IMR-90 (cell line): Measurements from ENCODE around the gene FNDC3B. TPM values are rescaled to one million over a fixed set of nuclear protein-coding genes. Genes with fewer than 3 reads are reported as not detected.

Source experiments
- ATAC-seq: fragments of 200-7000 bp; cut with Tn5 transposase; 2 replicates; pipeline ENCODE4 v1.9.1; 2020; ENCODE audit warnings: low read depth, mild to moderate bottlenecking, moderate library complexity
- BruUV-seq: library from RNA; stranded (reverse); fragments of 400-500 nt; replicated peaks from 2 replicates; lab custom pipeline; 2021; lab: Mats Ljungman, UMichigan
- CTCF ChIA-PET: fragments of 300-600 bp; formaldehyde crosslinking; extraction: SDS; loops from one replicate; lab custom pipeline; 2021; ENCODE audit warnings: antibody characterized with exemption; lab: Yijun Ruan, JAX
- POLR2A ChIA-PET: fragments of 300-600 bp; sonication (Branson Sonifier 250); formaldehyde crosslinking; loops from one replicate; lab custom pipeline; 2022; ENCODE audit warnings: antibody characterized with exemption; ENCODE audit not compliant: unreplicated experiment; lab: Charles Lee
- DNase-seq: peaks from one replicate; pipeline ENCODE4 v3.0.0; 2013
- H2AFZ ChIP-seq: replicated peaks from 2 replicates; pipeline ENCODE3; 2013; ENCODE audit warnings: low read length, mild to moderate bottlenecking; ENCODE audit not compliant: poor library complexity
- H2AK5ac ChIP-seq: 2 replicates; pipeline ENCODE4 v1.6.1; 2013; ENCODE audit warnings: low read depth, low read length, inconsistent platforms
- H2AK9ac ChIP-seq: replicated peaks from 2 replicates; pipeline ENCODE3; 2013; ENCODE audit warnings: mild to moderate bottlenecking, low read depth, low read length, moderate library complexity; ENCODE audit not compliant: poor library complexity
- H2BK120ac ChIP-seq: 2 replicates; pipeline ENCODE4 v1.6.1; 2013; ENCODE audit warnings: low read depth, low read length, inconsistent platforms
- H2BK15ac ChIP-seq: 3 replicates; pipeline ENCODE4 v1.6.1; 2013; ENCODE audit warnings: low read depth, low read length, inconsistent platforms
- H2BK20ac ChIP-seq: 2 replicates; pipeline ENCODE4 v1.6.1; 2013; ENCODE audit warnings: low read depth, mild to moderate bottlenecking, inconsistent platforms, low read length, moderate library complexity
- H2BK5ac ChIP-seq: 2 replicates; pipeline ENCODE4 v1.6.1; 2013; ENCODE audit warnings: mild to moderate bottlenecking, low read depth, low read length, inconsistent platforms; ENCODE audit not compliant: poor library complexity, severe bottlenecking
- H3K14ac ChIP-seq: replicated peaks from 2 replicates; pipeline ENCODE4 v1.6.1; 2013; ENCODE audit warnings: low read depth, low read length, inconsistent platforms
- H3K18ac ChIP-seq: 2 replicates; pipeline ENCODE4 v1.6.1; 2013; ENCODE audit warnings: low read depth, low read length, control low read depth
- H3K23ac ChIP-seq: 2 replicates; pipeline ENCODE4 v1.6.1; 2013; ENCODE audit warnings: low read depth, low read length, inconsistent platforms
- H3K27ac ChIP-seq: 2 replicates; pipeline ENCODE4 v1.5.1; 2013; ENCODE audit warnings: mild to moderate bottlenecking, control low read depth, low read length; ENCODE audit not compliant: insufficient read depth
- H3K27me3 ChIP-seq: 2 replicates; pipeline ENCODE4 v1.6.1; 2013; ENCODE audit warnings: low read length; ENCODE audit not compliant: control insufficient read depth, insufficient read depth
- H3K36me3 ChIP-seq: 2 replicates; pipeline ENCODE4 v1.6.1; 2013; ENCODE audit warnings: low read length, mixed read lengths; ENCODE audit not compliant: control insufficient read depth, insufficient read depth
- H3K4ac ChIP-seq: 2 replicates; pipeline ENCODE4 v1.6.1; 2013; ENCODE audit warnings: low read depth, low read length, inconsistent platforms
- H3K4me1 ChIP-seq: 2 replicates; pipeline ENCODE4 v1.6.1; 2013; ENCODE audit warnings: low read length, mixed read lengths; ENCODE audit not compliant: control insufficient read depth, insufficient read depth
- H3K4me2 ChIP-seq: 2 replicates; pipeline ENCODE4 v1.6.1; 2013; ENCODE audit warnings: low read depth, mild to moderate bottlenecking, control low read depth, low read length, moderate library complexity
- H3K4me3 ChIP-seq: 2 replicates; pipeline ENCODE4 v1.5.1; 2013; ENCODE audit warnings: low read depth, mild to moderate bottlenecking, control low read depth, low read length, moderate library complexity; ENCODE audit not compliant: insufficient read depth
- H3K56ac ChIP-seq: 2 replicates; pipeline ENCODE4 v1.6.1; 2013; ENCODE audit warnings: low read length, inconsistent platforms; ENCODE audit not compliant: insufficient read depth; ENCODE audit errors: extremely low read depth
- H3K79me1 ChIP-seq, 2 experiments: 2 replicates each; pipeline ENCODE4 v1.6.1; 2013; ENCODE audit warnings: low read length in 2 of 2, inconsistent platforms in 1 of 2, low read depth in 1 of 2
- H3K9ac ChIP-seq: 2 replicates; pipeline ENCODE4 v1.6.1; 2013; ENCODE audit warnings: low read depth, low read length, control low read depth
- H3K9me1 ChIP-seq: 2 replicates; pipeline ENCODE4 v1.6.1; 2013; ENCODE audit warnings: low read length, inconsistent platforms; ENCODE audit not compliant: insufficient read depth
- H3K9me3 ChIP-seq: 2 replicates; pipeline ENCODE4 v1.6.1; 2013; ENCODE audit warnings: low read length; ENCODE audit not compliant: control insufficient read depth, insufficient read depth
- H4K20me1 ChIP-seq: 2 replicates; pipeline ENCODE4 v1.6.1; 2013; ENCODE audit warnings: low read length, inconsistent platforms; ENCODE audit not compliant: insufficient read depth
- H4K5ac ChIP-seq: 2 replicates; pipeline ENCODE4 v1.6.1; 2013; ENCODE audit warnings: mild to moderate bottlenecking, low read depth, low read length, control low read depth
- H4K8ac ChIP-seq, 2 experiments: 2 replicates each; pipeline ENCODE4 v1.6.1; 2013; ENCODE audit warnings: low read depth in 2 of 2, low read length in 2 of 2, control low read depth in 1 of 2, inconsistent platforms in 1 of 2
- H4K91ac ChIP-seq: 2 replicates; pipeline ENCODE4 v1.6.1; 2013; ENCODE audit warnings: low read depth, low read length, inconsistent platforms; ENCODE audit not compliant: insufficient read depth
- MAZ ChIP-seq: IDR thresholded peaks from 2 replicates; pipeline ENCODE4 v1.6.1; 2012; ENCODE audit warnings: low read depth, mild to moderate bottlenecking, low read length, improper control_type of control experiment, moderate library complexity, borderline replicate concordance
- RAD21 ChIP-seq: IDR thresholded peaks from 2 replicates; pipeline ENCODE4 v1.6.1; 2012; ENCODE audit warnings: low read length, improper control_type of control experiment
- SMC3 ChIP-seq: fragments of 150-350 bp; IDR thresholded peaks from 2 replicates; pipeline ENCODE4 v1.6.1; 2016; ENCODE audit warnings: low read depth, mild to moderate bottlenecking, antibody characterized with exemption, low read length, moderate library complexity
- USF2 ChIP-seq: fragments of 150-350 bp; IDR thresholded peaks from 2 replicates; pipeline ENCODE4 v1.6.1; 2017; ENCODE audit warnings: mild to moderate bottlenecking, antibody characterized with exemption, low read length, low read depth
- WGBS, 2 experiments: methylation state at CpG; one replicate each; pipeline versions ENCODE4 v1.1.5 to v1.1.7; 2013; ENCODE audit warnings: missing lambda C conversion rate in 2 of 2; ENCODE audit not compliant: insufficient read length in 1 of 2; ENCODE audit errors: extremely low coverage in 2 of 2; 5-methylcytosine and 5-hydroxymethylcytosine counted together
- dilution Hi-C: fragments of 300-500 bp; cut with HindIII; formaldehyde crosslinking; loops from one replicate; pipeline ENCODE4 v1.14.3; 2018; ENCODE audit warnings: low sequenced_read_pairs; ENCODE audit not compliant: unreplicated experiment
- in situ Hi-C: fragments of 300-500 bp; cut with MboI; formaldehyde crosslinking; loops from 3 replicates; pipeline ENCODE4 v1.14.3; 2019; ENCODE audit warnings: low sequenced_read_pairs, inconsistent platforms, mixed read lengths
- intact Hi-C: fragments of 100-400 bp; cut with micrococcal nuclease; formaldehyde crosslinking; loops from 2 replicates; pipeline ENCODE4 v1.10.0; 2022
- polyA plus RNA-seq, 3 experiments: library from polyadenylated mRNA; depleted of rRNA; stranded (reverse); fragments of >200 nt; gene quantifications; 2 replicates each; pipeline ENCODE4 v1.2.3, GENCODE V29; 2012; ENCODE audit warnings: low replicate concordance in 1 of 3
- total RNA-seq: library from RNA; depleted of rRNA; stranded (reverse); fragments of >200 nt; gene quantifications from 2 replicates; pipeline ENCODE4 v1.2.3, GENCODE V29; 2012
- TF ChIP-seq, protein P1 (sequence below): conservative IDR thresholded peaks from 2 replicates; pipeline ENCODE4 v1.5.1; 2012; ENCODE audit warnings: mild to moderate bottlenecking, low read depth, low read length, improper control_type of control experiment
- TF ChIP-seq, protein P2 (sequence below): fragments of 150-350 bp; IDR thresholded peaks from 2 replicates; pipeline ENCODE4 v1.6.1; 2016; ENCODE audit warnings: low read depth, mild to moderate bottlenecking, low read length, moderate library complexity, borderline replicate concordance

The FNDC3B gene
- total and polyA plus RNA-seq, 2 of the 4 experiments (the other 2 are of a cell fraction): 23.9 to 150 TPM

DNA sequence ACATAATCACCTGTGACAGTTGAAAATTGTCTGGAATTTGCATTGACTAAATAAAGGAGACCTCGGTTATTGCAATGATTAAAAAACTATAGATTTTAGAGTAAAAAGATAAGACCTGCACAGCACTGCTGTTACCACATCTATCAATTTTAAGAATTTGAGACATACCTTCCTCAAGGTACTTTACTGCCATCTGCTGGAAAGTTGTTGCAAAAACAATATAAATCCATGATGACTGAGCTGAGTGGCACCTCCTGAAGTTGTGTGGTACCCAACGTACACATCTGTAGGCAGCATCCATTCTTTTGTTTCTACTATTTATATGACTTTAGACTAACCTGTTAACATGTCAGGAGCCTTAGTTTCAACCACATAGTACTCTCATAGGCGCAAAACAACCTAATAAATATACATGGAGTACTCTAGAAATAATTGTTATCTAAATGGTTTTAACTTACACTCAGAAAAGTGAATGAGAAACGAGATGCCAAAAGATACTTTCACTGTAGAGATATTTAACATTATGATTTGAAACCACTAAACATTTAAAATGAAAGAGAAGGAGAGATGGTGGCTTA is 302.2 kb downstream of the FNDC3B start:
- H2BK15ac ChIP-seq: no peak overlapping the region
- H3K9me3 ChIP-seq: no peaks in the 10 kb centered on the region
- no peak overlapping the region for H2AK9ac ChIP-seq
- H3K18ac ChIP-seq: no peak overlapping the region
- H3K27ac ChIP-seq: no peak overlapping the region
- ChIA-PET CTCF (interaction anchor here (0.5 to 1.6 kb wide), 3 partner anchors 9 to 558 kb away, joined by 3 to 5 read pairs (median 3); no protein-coding TSS in a partner anchor), POLR2A (no interaction called here)
- H3K36me3 ChIP-seq: peaks cover 48% of the 10 kb centered on the region
- H2AK5ac ChIP-seq: no peak overlapping the region
- intact Hi-C loops (loop anchor here (5.0 kb wide), 1 partner anchor 684 kb away; no protein-coding TSS in a partner anchor), dilution Hi-C loops (no loop called here), in situ Hi-C loops (loop anchor here (25.0 kb wide), 1 partner anchor 704 kb away; no protein-coding TSS in a partner anchor)
- H3K23ac ChIP-seq: no peak overlapping the region
- peak; percentile 72 for ATAC-seq
- no TSS peak for BruUV-seq
- no peak overlapping the region for H4K5ac ChIP-seq
- no peak overlapping the region for H2AFZ ChIP-seq
- H3K9me1 ChIP-seq: no peaks in the 10 kb centered on the region
- no peak overlapping the region for H3K9ac ChIP-seq
- no peak overlapping the region for H2BK20ac ChIP-seq
- no peak overlapping the region for H2BK120ac ChIP-seq
- no peak overlapping the region for H3K4ac ChIP-seq
- H3K4me3 ChIP-seq: no peak overlapping the region
- DNase-seq: peak; percentile 70
- H3K79me1 ChIP-seq: peaks cover 15 to 16% of the 10 kb centered on the region in 2 experiments
- no peak overlapping the region for H4K91ac ChIP-seq
- no peak overlapping the region for H3K4me2 ChIP-seq
- H4K20me1 ChIP-seq: peaks cover 5% of the 10 kb centered on the region; the same call in 1 of the 2 replicates
- no CpG with 5 or more reads among the region's 4 CpGs for WGBS, 2 experiments
- no peak overlapping the region for H3K14ac ChIP-seq
- H3K27me3 ChIP-seq: no peaks in the 10 kb centered on the region
- TF ChIP-seq, protein P1, sequence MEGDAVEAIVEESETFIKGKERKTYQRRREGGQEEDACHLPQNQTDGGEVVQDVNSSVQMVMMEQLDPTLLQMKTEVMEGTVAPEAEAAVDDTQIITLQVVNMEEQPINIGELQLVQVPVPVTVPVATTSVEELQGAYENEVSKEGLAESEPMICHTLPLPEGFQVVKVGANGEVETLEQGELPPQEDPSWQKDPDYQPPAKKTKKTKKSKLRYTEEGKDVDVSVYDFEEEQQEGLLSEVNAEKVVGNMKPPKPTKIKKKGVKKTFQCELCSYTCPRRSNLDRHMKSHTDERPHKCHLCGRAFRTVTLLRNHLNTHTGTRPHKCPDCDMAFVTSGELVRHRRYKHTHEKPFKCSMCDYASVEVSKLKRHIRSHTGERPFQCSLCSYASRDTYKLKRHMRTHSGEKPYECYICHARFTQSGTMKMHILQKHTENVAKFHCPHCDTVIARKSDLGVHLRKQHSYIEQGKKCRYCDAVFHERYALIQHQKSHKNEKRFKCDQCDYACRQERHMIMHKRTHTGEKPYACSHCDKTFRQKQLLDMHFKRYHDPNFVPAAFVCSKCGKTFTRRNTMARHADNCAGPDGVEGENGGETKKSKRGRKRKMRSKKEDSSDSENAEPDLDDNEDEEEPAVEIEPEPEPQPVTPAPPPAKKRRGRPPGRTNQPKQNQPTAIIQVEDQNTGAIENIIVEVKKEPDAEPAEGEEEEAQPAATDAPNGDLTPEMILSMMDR: peak; percentile 58
- TF ChIP-seq SMC3 (peak; percentile 38; the same call in 1 of the 2 replicates), MAZ (no peak), RAD21 (peak; percentile 62), USF2 (no peak)
- TF ChIP-seq, protein P2, sequence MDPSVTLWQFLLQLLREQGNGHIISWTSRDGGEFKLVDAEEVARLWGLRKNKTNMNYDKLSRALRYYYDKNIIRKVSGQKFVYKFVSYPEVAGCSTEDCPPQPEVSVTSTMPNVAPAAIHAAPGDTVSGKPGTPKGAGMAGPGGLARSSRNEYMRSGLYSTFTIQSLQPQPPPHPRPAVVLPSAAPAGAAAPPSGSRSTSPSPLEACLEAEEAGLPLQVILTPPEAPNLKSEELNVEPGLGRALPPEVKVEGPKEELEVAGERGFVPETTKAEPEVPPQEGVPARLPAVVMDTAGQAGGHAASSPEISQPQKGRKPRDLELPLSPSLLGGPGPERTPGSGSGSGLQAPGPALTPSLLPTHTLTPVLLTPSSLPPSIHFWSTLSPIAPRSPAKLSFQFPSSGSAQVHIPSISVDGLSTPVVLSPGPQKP: no peak
- H3K4me1 ChIP-seq: no peaks in the 10 kb centered on the region; the same call in 1 of the 2 replicates
- H2BK5ac ChIP-seq: no peak overlapping the region
- no peak overlapping the region for H4K8ac ChIP-seq
- no peak overlapping the region for H3K56ac ChIP-seq
